Stimulated activated naive CD4-positive, alpha-beta T cell treated with Interleukin-2 at 50 U/mL for 16 hours (primary cell): ENCODE results near the gene ADGRB3.
"Not testable (repeated sequence)": the region's sequence is repeated elsewhere in the genome, so short reads cannot be mapped to it uniquely, and the experiment has no call there.

Experiments used
- DNase-seq: peaks from one replicate; lab custom pipeline; 2025; lab: John Stamatoyannopoulos, UW

The ADGRB3 gene

GRCh38 chr6:68741501-68742386 is 106.7 kb downstream of the ADGRB3 start:
- DNase-seq, result no peak

GRCh38 chr6:68743099-68743498 is 108.0 kb downstream of the ADGRB3 start:
- no peak for DNase-seq

DNA sequence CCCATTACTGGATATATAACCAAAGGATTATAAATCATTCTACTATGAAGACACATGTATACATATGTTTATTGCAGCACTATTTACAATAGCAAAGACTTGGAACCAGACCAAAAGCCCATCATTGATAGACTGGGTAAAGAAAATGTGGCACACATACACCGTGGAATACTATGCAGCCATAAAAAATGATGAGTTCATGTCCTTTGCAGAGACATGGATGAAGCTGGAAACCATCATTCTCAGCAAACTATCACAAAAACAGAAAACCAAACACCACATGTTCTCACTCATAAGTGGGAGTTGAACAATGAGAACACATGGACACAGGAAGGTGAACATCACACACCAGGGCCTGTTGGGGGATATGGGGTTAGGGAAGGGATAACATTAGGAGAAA is 109.3 kb downstream of the ADGRB3 start:
- DNase-seq, result not testable (repeated sequence)

DNA sequence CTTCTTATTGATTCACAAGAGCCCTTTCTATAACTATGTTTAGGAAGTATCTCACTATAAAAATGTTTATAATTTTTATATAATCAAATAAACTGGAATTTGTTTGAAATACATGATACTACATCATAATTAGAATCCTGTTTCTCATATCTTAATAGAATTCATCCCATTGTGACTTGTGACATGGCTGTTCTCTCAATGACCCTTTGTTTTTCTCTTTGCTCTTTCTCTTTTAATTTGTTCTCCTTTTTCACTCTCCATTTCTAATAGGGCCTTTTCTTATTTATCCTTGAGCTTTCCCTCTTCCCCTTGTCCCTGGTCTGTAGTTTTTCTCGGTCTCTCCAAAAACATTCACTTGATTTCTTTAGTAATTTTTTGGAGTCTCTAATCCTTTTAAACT is 111.3 kb downstream of the ADGRB3 start:
- no peak for DNase-seq

DNA sequence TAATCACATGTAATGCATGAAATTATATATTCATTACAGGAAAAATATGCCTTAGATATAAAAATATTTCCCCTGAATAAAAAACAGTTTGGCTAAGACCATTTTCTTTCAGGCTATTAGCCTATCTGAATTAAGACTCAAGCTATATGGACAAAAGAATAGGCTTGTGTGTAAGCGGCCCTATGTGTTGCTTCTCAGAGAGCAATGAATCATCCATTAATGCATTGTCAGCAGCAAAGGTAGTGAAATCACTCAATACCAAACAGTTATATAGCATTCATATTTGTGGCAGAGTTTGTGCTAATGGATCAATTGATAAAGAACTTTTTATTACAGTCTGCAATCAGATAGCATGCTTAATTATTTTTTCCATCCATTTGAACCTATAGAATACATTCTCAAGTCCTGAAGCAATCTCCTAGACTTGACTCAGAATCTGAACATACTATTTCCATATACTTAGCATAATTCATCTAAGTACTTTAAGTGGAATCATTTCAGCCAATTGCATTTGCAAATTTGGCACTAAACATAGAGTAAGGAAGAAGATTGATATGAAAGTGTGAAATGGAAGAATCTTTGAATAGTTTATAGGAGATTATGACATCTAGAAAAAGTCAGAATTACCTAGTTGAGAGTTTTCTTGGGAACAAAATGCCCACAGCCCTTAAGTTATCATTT is 112.2 kb downstream of the ADGRB3 start:
- no peak for DNase-seq

DNA sequence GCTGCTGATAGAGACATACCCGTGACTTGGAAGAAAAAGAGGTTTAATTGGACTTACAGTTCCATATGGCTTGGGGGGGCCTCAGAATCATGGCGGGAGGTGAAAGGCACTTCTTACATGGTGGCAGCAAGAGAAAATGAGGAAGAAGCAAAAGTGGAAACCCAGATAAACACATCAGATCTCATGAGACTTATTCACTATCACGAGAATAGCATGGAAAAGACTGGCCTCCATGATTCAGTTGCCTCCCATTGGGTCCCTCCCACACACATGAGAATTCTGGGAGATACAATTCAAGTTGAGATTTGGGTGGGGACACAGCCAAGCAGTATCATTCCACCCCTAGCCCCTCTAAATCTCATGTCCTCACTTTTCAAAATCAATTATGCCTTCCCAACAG is 112.8 kb downstream of the ADGRB3 start:
- DNase-seq, result not testable (repeated sequence)

GRCh38 chr6:68754681-68755213 is 119.7 kb downstream of the ADGRB3 start:
- no peak for DNase-seq

- no peak for DNase-seq
These were observed 121.6 kb downstream of the ADGRB3 start for GRCh38 chr6:68756454-68757375.

GRCh38 chr6:68757821-68758220 is 122.7 kb downstream of the ADGRB3 start:
- no peak for DNase-seq

DNA sequence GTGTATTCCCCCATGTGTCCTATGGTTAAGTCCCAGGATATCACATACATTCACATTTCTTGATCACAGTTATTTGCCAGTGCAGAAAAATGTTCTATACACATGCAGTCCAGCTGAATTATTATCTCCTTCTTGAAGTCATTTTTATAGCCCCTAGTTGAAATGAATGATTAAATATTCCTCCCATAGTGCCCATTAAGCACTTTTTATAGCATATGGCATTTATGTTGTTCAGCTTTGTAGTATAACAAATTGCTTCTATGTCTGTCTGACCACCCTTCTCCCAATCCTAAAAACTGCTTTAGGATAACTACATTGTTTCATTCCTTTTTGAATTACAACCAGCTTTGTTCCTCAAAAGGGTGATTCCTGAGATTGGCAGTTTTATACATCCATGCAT is 123.5 kb downstream of the ADGRB3 start:
- no peak for DNase-seq

DNA sequence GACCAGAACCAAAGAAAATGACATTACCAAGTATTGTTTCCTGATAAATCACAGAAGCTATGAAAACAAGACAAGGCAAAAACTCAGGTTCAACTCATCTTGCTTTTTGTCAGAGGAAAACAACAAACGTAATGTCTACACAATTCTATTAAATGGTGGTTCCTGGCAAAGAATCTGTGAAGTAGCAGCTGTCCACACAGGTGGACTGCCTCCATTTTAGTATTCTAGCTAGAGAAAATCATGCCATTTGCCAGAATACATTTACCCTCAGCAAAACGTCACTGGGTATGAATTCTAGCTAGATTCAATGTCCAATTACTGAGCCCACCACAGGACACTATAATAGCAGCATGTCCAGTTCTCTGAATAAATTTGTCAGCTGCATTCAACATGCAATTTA is 125.4 kb downstream of the ADGRB3 start:
- no peak for DNase-seq

DNA sequence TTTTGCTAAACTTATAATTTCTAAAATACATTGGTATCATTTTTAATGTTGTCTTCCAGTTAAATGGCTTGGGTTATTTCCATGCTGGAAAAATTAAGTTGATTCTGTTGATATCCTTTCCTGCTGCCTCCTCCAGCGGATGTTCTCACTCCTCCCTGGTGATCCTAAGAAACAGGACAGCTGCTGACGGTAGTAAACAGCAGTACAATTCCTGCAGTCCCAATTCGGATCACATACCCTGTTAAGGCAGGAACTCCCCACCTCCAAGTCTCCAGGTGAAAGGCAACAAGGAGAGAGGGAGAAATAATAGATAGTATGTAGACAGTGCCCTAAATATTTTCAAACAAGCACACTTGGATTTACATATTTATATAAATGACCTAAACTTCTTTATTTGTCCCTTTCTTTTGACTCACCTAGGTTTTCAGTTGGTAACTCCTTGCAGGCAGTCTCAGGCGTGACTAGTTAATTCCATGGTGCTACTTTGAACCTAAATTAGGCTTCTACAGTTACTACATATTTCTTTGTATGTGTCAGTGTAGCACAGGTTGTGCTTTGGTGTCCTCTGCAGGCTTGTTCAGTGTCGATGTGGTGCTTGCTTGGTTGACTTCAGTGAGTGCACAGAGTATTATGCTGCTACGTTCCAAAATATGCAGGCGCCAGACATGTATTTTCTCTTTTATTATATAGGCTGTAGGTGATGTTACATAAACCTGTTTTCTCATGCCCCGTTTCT is 126.0 kb downstream of the ADGRB3 start:
- DNase-seq, result no peak

DNA sequence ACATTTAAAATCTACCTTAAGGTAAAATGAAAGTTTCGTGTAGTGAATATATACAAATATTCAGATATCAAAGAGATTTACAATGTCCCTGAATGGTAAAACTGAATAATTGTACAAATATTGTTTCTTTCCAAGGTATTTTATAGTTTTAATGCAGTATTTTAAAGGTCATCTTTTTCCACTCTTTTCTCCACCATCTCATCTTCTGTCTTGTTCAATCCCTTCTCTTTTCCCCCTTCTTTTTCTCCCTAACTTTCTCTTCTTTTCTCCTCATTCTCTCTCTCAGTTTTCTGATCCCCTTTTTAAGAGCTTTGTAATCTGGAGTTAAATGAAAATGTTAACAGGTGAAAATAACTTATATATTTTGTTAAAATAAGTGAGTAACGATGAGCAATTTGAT is 126.9 kb downstream of the ADGRB3 start:
- DNase-seq, result no peak

DNA sequence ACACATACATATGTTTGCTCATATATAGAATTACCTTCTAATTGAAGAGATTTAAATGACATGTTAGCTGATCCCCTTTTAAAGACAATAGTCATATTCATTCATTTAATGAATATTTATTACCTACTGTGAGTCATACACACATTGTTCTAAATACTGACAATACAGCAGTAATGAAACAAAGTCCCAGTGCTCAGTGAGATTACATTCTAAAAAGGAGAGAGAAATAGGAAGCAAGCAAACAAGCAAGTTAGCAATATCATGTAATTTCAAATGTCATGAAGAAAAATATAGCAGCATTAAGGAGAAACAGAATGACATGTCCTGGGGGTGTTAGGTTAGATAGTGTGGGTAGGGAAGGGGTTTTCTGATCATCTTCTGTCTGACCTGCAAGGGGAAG is 136.3 kb downstream of the ADGRB3 start:
- no peak for DNase-seq

DNA sequence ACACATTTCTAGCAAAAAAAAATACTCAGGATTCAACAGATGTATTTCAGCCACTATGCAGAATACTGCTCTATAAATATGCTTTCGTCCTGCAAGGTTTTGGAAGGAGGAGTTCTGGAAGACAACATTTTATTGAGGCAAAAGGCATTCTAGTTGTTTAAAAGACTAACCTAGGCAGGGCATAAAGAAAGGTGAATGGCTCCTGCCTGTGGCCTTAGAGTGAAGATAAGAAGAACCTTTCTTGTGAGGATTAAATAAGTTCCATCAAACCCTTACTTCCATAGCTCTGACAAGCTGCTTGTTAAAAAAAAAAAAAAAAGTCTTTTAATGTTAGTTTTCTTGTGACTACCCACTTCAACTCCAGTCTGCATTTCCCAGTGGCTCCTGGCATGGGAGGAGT is 139.8 kb downstream of the ADGRB3 start:
- no peak for DNase-seq

GRCh38 chr6:68776354-68776753 is 141.3 kb downstream of the ADGRB3 start:
- no peak for DNase-seq

DNA sequence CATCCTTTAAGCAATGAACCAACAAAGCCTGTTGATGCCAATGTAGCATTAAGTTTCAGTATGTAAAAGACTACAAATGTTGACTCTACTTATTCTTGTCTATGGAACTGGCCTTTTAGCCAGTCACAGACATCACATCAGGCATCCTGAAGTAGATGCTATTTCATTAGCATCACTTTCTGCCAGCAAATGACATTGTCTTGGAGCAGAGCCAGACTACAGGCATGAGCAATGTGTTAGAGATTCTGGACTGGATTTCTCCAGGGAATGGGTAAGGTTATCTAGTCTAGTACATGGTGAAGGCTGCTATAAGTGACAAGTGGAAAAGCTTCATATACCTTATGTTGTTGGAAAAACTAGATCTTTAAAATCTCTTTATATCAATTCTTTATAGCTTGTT is 142.9 kb downstream of the ADGRB3 start:
- DNase-seq, result no peak

GRCh38 chr6:68778356-68779020 is 143.4 kb downstream of the ADGRB3 start:
- DNase-seq, result no peak

GRCh38 chr6:68779366-68779765 is 144.3 kb downstream of the ADGRB3 start:
- no peak for DNase-seq

- DNase-seq, result not testable (repeated sequence)
These were observed 155.0 kb downstream of the ADGRB3 start for GRCh38 chr6:68790128-68790527.

DNA sequence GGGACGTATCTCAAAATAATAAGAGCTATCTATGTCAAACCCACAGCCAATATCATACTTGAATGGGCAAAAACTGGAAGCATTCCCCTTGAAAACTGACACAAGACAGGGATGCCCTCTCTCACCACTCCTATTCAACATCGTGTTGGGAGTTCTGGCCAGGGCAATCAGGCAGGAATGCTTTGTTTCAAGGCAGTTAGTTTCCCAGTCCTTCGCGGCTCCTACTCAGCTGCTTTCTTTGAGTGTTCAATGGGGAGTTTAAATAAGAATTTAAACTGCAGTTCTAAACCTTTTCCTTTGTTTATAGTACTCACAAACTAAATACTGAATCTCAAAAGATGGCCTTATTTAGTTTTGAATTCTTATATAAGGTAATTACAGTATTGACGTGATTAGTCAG is 179.9 kb downstream of the ADGRB3 start:
- DNase-seq, result not testable (repeated sequence)
